LoVo (cell line): ENCODE results near the gene SLC9A7.

ENCODE experiments used
- DNase-seq: peaks from one replicate; pipeline ENCODE4 v3.0.0-alpha.2; 2016; ENCODE audit warnings: low spot score

SLC9A7 gene

GRCh38 chrX:46703980-46704379 is 54.9 kb downstream of the SLC9A7 start:
- DNase-seq: no peak

GRCh38 chrX:46698691-46699090 is 60.2 kb downstream of the SLC9A7 start:
- no peak for DNase-seq

- DNase-seq: no peak
These were observed 63.4 kb downstream of the SLC9A7 start for GRCh38 chrX:46695491-46695890.

- DNase-seq: no peak
These were observed 64.4 kb downstream of the SLC9A7 start for GRCh38 chrX:46694549-46694948.

- DNase-seq: no peak
These were observed 65.8 kb downstream of the SLC9A7 start for GRCh38 chrX:46693149-46693548.

- no peak for DNase-seq
These were observed 68.1 kb downstream of the SLC9A7 start for GRCh38 chrX:46690818-46691217.

- no peak for DNase-seq
These were observed 71.3 kb downstream of the SLC9A7 start for GRCh38 chrX:46687619-46688018.

GRCh38 chrX:46686003-46686645 is 72.8 kb downstream of the SLC9A7 start:
- DNase-seq: peak; percentile 32

GRCh38 chrX:46683048-46683447 is 75.9 kb downstream of the SLC9A7 start:
- no peak for DNase-seq

- DNase-seq: no peak
These were observed 77.1 kb downstream of the SLC9A7 start for GRCh38 chrX:46681849-46682248.

- no peak for DNase-seq
These were observed 80.7 kb downstream of the SLC9A7 start for GRCh38 chrX:46678232-46678631.

- DNase-seq: no peak
These were observed 82.2 kb downstream of the SLC9A7 start for GRCh38 chrX:46676399-46677356.

- no peak for DNase-seq
These were observed 85.1 kb downstream of the SLC9A7 start for GRCh38 chrX:46673620-46674359.

- DNase-seq: no peak
These were observed 88.6 kb downstream of the SLC9A7 start for GRCh38 chrX:46670316-46670715.

GRCh38 chrX:46666831-46667230 is 92.1 kb downstream of the SLC9A7 start:
- DNase-seq: no peak

- no peak for DNase-seq
These were observed 93.4 kb downstream of the SLC9A7 start for GRCh38 chrX:46665232-46666152.

GRCh38 chrX:46662188-46662958 is 96.5 kb downstream of the SLC9A7 start:
- DNase-seq: peak; percentile 38

GRCh38 chrX:46653482-46653881 is 105.4 kb downstream of the SLC9A7 start:
- no peak for DNase-seq

GRCh38 chrX:46649421-46650260 is 109.3 kb downstream of the SLC9A7 start:
- DNase-seq: no peak

GRCh38 chrX:46648660-46649059 is 110.3 kb downstream of the SLC9A7 start:
- no peak for DNase-seq
